ENCODE measurements around the gene POP4.

The POP4 gene

GRCh38 chr19:29665826-29666577, 59.9 kb downstream of the POP4 start:
- no peak for DNase-seq

Measured in NCI-H524 (cell line).